HEK293 (cell line): ENCODE results near the gene TIMM50.

ENCODE experiments used
- CTCF ChIP-seq: fragments of 450-650 bp; formaldehyde crosslinking; IDR thresholded peaks from 2 replicates; pipeline ENCODE4 v1.5.1; 2016; ENCODE audit warnings: missing biosample characterization, missing genetic modification characterization
- ZNF292 ChIP-seq: fragments of 450-650 bp; formaldehyde crosslinking; IDR thresholded peaks from 2 replicates; pipeline ENCODE4 v1.5.1; 2016; ENCODE audit warnings: low read depth, missing biosample characterization, missing genetic modification characterization, borderline replicate concordance
- ZNF654 ChIP-seq: fragments of 450-650 bp; formaldehyde crosslinking; IDR thresholded peaks from 2 replicates; pipeline ENCODE4 v1.5.1; 2016; ENCODE audit warnings: low read depth, missing biosample characterization, missing genetic modification characterization

- TF ChIP-seq ZNF292 (tag by site-specific recombination) (no peak), CTCF (tag by site-specific recombination) (no peak), ZNF654 (tag by site-specific recombination) (no peak)
These were observed 9.1 kb downstream of the TIMM50 start for GRCh38 chr19:39489756-39490155.
